A673 (cell line): Measurements from ENCODE around the gene TSPAN5. TPM values are rescaled to one million over a fixed set of nuclear protein-coding genes. Genes with fewer than 3 reads are reported as not detected.
A peak's percentile ranks its signal among the peaks of the same experiment; 100 is the strongest.

Experiments used
- BruUV-seq: library from RNA; stranded (reverse); fragments of 400-500 nt; replicated peaks from 2 replicates; lab custom pipeline; 2021; lab: Mats Ljungman, UMichigan
- CTCF ChIA-PET: fragments of 300-600 bp; sonication (Branson Sonifier 250); formaldehyde crosslinking; loops from one replicate; lab custom pipeline; 2022; ENCODE audit warnings: antibody characterized with exemption; lab: Charles Lee
- POLR2A ChIA-PET: fragments of 300-600 bp; sonication (Branson Sonifier 250); formaldehyde crosslinking; loops from one replicate; lab custom pipeline; 2022; ENCODE audit warnings: antibody characterized with exemption; ENCODE audit not compliant: low non-redundant PET; lab: Charles Lee
- DNase-seq: peaks from one replicate; pipeline ENCODE4 v3.0.0-alpha.2; 2015; ENCODE audit warnings: low spot score
- H3K27ac ChIP-seq: fragments of 200-600 bp; sonication (generic); 2 replicates; pipeline ENCODE4 v1.5.1; 2016; ENCODE audit warnings: mixed run types, low read depth, mild to moderate bottlenecking, mixed read lengths, antibody characterized with exemption, low read length; ENCODE audit not compliant: poor library complexity, severe bottlenecking
- H3K27me3 ChIP-seq: fragments of 200-600 bp; sonication (generic); replicated peaks from 2 replicates; pipeline ENCODE4 v1.6.1; 2017; ENCODE audit warnings: mixed run types, low read depth, mild to moderate bottlenecking, mixed read lengths, antibody characterized with exemption, low read length; ENCODE audit not compliant: insufficient read depth, poor library complexity
- H3K36me3 ChIP-seq: fragments of 200-600 bp; sonication (generic); 2 replicates; pipeline ENCODE4 v1.6.1; 2016; ENCODE audit warnings: mixed run types, mild to moderate bottlenecking, mixed read lengths, antibody characterized with exemption, low read length; ENCODE audit not compliant: insufficient read depth, poor library complexity, severe bottlenecking
- H3K4me1 ChIP-seq: fragments of 200-600 bp; sonication (generic); 2 replicates; pipeline ENCODE4 v1.6.1; 2017; ENCODE audit warnings: mixed run types, mild to moderate bottlenecking, mixed read lengths, antibody characterized with exemption, low read length; ENCODE audit not compliant: insufficient read depth, poor library complexity, severe bottlenecking
- H3K4me3 ChIP-seq: fragments of 200-600 bp; sonication (generic); 2 replicates; pipeline ENCODE4 v1.5.1; 2016; ENCODE audit warnings: low read depth, mixed run types, mild to moderate bottlenecking, mixed read lengths, low read length; ENCODE audit not compliant: poor library complexity, severe bottlenecking
- H3K9me3 ChIP-seq: fragments of 200-600 bp; sonication (generic); 2 replicates; pipeline ENCODE4 v1.6.1; 2016; ENCODE audit warnings: mixed run types, low read depth, mild to moderate bottlenecking, mixed read lengths, antibody characterized with exemption, low read length; ENCODE audit not compliant: poor library complexity, severe bottlenecking
- CTCF ChIP-seq: fragments of 300-800, 200-600 bp; sonication (generic); conservative IDR thresholded peaks from 2 replicates; pipeline ENCODE4 v1.5.1; 2017; ENCODE audit warnings: low read depth, mild to moderate bottlenecking, antibody characterized with exemption, low read length, moderate library complexity, mixed read lengths
- EZH2 ChIP-seq: fragments of 200-600 bp; sonication (generic); IDR thresholded peaks from 2 replicates; pipeline ENCODE4 v1.6.1; 2017; ENCODE audit warnings: borderline replicate concordance, low read depth, mild to moderate bottlenecking, mixed read lengths, antibody characterized with exemption, low read length; ENCODE audit not compliant: poor library complexity, severe bottlenecking
- intact Hi-C: fragments of 100-400 bp; cut with micrococcal nuclease; formaldehyde crosslinking; loops from one replicate; pipeline ENCODE4 v1.10.0; 2022; ENCODE audit not compliant: unreplicated experiment
- total RNA-seq: library from RNA; stranded (reverse); gene quantifications from 2 replicates; pipeline ENCODE4 v1.2.3, GENCODE V29; 2021

Gene TSPAN5
- total RNA-seq, 1 experiment from 2014 or later: 15.2 TPM

DNA sequence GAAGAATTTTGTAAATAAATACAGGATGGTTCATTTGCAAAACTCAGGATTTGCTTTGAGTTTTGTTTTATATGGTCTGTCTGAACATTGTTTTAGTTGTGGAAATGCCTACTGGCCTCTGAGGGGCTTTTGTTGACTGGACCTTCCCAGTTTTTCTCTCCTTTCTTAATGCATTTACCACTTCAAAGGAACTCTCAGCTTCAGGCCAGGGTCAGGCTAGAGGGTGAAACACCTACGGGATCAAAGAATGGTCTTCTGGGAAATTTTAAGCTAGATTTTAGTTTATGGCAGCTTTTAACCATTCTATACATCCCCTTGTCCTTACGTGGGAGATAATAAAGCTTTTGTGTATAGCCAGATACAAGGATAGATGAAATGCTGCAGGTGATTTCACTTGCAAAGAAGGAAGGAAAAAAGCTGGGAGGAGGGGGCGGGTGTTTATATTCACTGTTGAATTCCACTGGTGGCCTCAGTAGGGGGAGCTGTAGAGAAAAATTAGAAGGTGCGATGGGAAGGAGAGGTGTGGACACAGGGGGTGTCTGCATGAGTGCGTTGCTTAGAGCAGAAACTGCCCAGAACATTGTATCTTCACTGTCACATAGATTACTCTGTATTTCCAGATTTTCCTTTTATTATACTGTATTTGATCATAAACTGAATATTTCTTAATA is 151.8 kb downstream of the TSPAN5 start:
- ChIA-PET CTCF (interaction anchor here (0.8 kb wide), 1 partner anchor 35 kb away, joined by 3 read pairs; no protein-coding TSS in a partner anchor), POLR2A (no interaction called here)
- no peak overlapping the region for H3K27ac ChIP-seq
- TF ChIP-seq EZH2 (no peak), CTCF (peak; percentile 58)
- no peaks in the 10 kb centered on the region for H3K27me3 ChIP-seq
- DNase-seq: peak; percentile 36
- H3K36me3 ChIP-seq: no peaks in the 10 kb centered on the region
- no peaks in the 10 kb centered on the region for H3K9me3 ChIP-seq
- peaks cover 25% of the 10 kb centered on the region for H3K4me1 ChIP-seq
- intact Hi-C loops: no loop called here
- H3K4me3 ChIP-seq: no peak overlapping the region
- BruUV-seq: no TSS peak

GRCh38 chr4:98505992-98506391 is 152.4 kb downstream of the TSPAN5 start:
- Histone ChIP-seq H3K4me3 (no peak overlapping the region), H3K4me1 (peaks cover 25% of the 10 kb centered on the region), H3K27ac (no peak overlapping the region), H3K36me3 (no peaks in the 10 kb centered on the region), H3K9me3 (no peaks in the 10 kb centered on the region), H3K27me3 (no peaks in the 10 kb centered on the region)
- ChIA-PET CTCF (no interaction called here), POLR2A (no interaction called here)
- TF ChIP-seq EZH2: no peak
- TF ChIP-seq CTCF: no peak
- no peak for DNase-seq
- intact Hi-C loops: no loop called here
- BruUV-seq: no TSS peak

GRCh38 chr4:98504091-98504490 is 154.3 kb downstream of the TSPAN5 start:
- no peaks in the 10 kb centered on the region for H3K9me3 ChIP-seq
- H3K36me3 ChIP-seq: no peaks in the 10 kb centered on the region
- TF ChIP-seq EZH2 (no peak), CTCF (no peak)
- no peak overlapping the region for H3K4me3 ChIP-seq
- H3K27me3 ChIP-seq: no peaks in the 10 kb centered on the region
- no TSS peak for BruUV-seq
- no peak overlapping the region for H3K27ac ChIP-seq
- peaks cover 7% of the 10 kb centered on the region for H3K4me1 ChIP-seq
- POLR2A ChIA-PET: no interaction called here
- DNase-seq: no peak
- CTCF ChIA-PET: no interaction called here
- intact Hi-C loops: no loop called here
